SK-N-MC (cell line): ENCODE data around the gene ADCY4.

ENCODE experiments used
- DNase-seq: peaks from one replicate; pipeline ENCODE4 v3.0.0-alpha.2; 2011; ENCODE audit warnings: low read depth, low spot score
- H3K27ac ChIP-seq: fragments of 200-600 bp; sonication (generic); 2 replicates; pipeline ENCODE4 v1.5.1; 2016; ENCODE audit warnings: mixed run types
- H3K36me3 ChIP-seq: fragments of 200-600 bp; sonication (generic); 2 replicates; pipeline ENCODE4 v1.6.1; 2017; ENCODE audit warnings: antibody characterized with exemption, low read length, mixed read lengths; ENCODE audit not compliant: insufficient read depth
- H3K4me3 ChIP-seq: fragments of 200-600 bp; sonication (generic); 2 replicates; pipeline ENCODE4 v1.5.1; 2016
- H3K9ac ChIP-seq: fragments of 200-600 bp; sonication (generic); 2 replicates; pipeline ENCODE4 v1.8.0; 2017; ENCODE audit warnings: mixed run types, mixed read lengths; ENCODE audit not compliant: insufficient read length
- H3K9me3 ChIP-seq: fragments of 200-600 bp; sonication (generic); 2 replicates; pipeline ENCODE4 v1.6.1; 2017; ENCODE audit warnings: low read depth, mild to moderate bottlenecking, antibody characterized with exemption, low read length, moderate library complexity, mixed read lengths
- EZH2 ChIP-seq: fragments of 200-600 bp; sonication (generic); IDR thresholded peaks from one replicate; pipeline ENCODE4 v1.6.1; 2017; ENCODE audit warnings: antibody characterized with exemption
- FOXP2 ChIP-seq: optimal IDR thresholded peaks from 2 replicates; pipeline ENCODE3; 2011; ENCODE audit warnings: mild to moderate bottlenecking, moderate library complexity; ENCODE audit not compliant: insufficient read depth; ENCODE audit errors: extremely low read length, control extremely low read depth
- POLR2AphosphoS5 ChIP-seq: IDR thresholded peaks from 2 replicates; pipeline ENCODE4 v1.6.1; 2012; ENCODE audit warnings: mild to moderate bottlenecking, low read depth, low read length, borderline replicate concordance

ADCY4 gene

GRCh38 chr14:24300326-24300980 is 34.4 kb downstream of the ADCY4 start:
- Histone ChIP-seq H3K9me3 (no peaks in the 10 kb centered on the region), H3K9ac (peak overlapping the region; percentile 74), H3K36me3 (peaks cover 41% of the 10 kb centered on the region), H3K27ac (no peak overlapping the region), H3K4me3 (peak overlapping the region; percentile 96)
- no peak for DNase-seq
- TF ChIP-seq POLR2AphosphoS5 (no peak), FOXP2 (no peak), EZH2 (no peak)

- TF ChIP-seq POLR2AphosphoS5 (peak; percentile 88), FOXP2 (no peak)
- Histone ChIP-seq H3K9ac (peak within 1 kb of the TSS; percentile 74), H3K4me3 (peak within 1 kb of the TSS; percentile 96), H3K9me3 (no peaks in the 10 kb centered on the region), H3K36me3 (peaks cover 32% of the 10 kb centered on the region), H3K27ac (no peak within 1 kb of the TSS)
- DNase-seq = peak; percentile 22
Measured at GRCh38 chr14:24299255-24300191, 35.3 kb downstream of the ADCY4 start, which contains the start of the genes DHRS1 and NOP9. Gene DHRS1 (minus strand): TSS chr14:24299780. CDS start chr14:24299106, 674 bp downstream. Gene NOP9 (plus strand): TSS chr14:24299850. CDS start chr14:24299955, 105 bp downstream.

- DNase-seq = no peak
- H3K27ac ChIP-seq = no peak overlapping the region
- peaks cover 25% of the 10 kb centered on the region for H3K36me3 ChIP-seq
- peak overlapping the region; percentile 96 for H3K4me3 ChIP-seq
- TF ChIP-seq FOXP2 (no peak), POLR2AphosphoS5 (no peak), EZH2 (no peak)
- H3K9ac ChIP-seq = peak overlapping the region; percentile 74
- no peaks in the 10 kb centered on the region for H3K9me3 ChIP-seq
Measured at GRCh38 chr14:24298892-24299254, 36.0 kb downstream of the ADCY4 start.

- Histone ChIP-seq H3K9me3 (no peaks in the 10 kb centered on the region), H3K36me3 (peaks cover 11% of the 10 kb centered on the region; the same call in 1 of the 2 replicates), H3K9ac (no peak overlapping the region), H3K27ac (no peak overlapping the region), H3K4me3 (no peak overlapping the region)
- TF ChIP-seq POLR2AphosphoS5 (no peak), EZH2 (no peak), FOXP2 (no peak)
- peak; percentile 10 for DNase-seq
Measured at GRCh38 chr14:24297190-24297964, 37.5 kb downstream of the ADCY4 start.

GRCh38 chr14:24296341-24297157 is 38.3 kb downstream of the ADCY4 start:
- Histone ChIP-seq H3K27ac (no peak overlapping the region), H3K9ac (peak overlapping the region; percentile 37), H3K9me3 (no peaks in the 10 kb centered on the region), H3K4me3 (no peak overlapping the region), H3K36me3 (peaks cover 2% of the 10 kb centered on the region; the same call in 1 of the 2 replicates)
- no peak for TF ChIP-seq POLR2AphosphoS5
- no peak for TF ChIP-seq EZH2
- TF ChIP-seq FOXP2 = no peak
- DNase-seq = peak; percentile 35

- DNase-seq = no peak
- no peak for TF ChIP-seq FOXP2
- TF ChIP-seq POLR2AphosphoS5 = no peak
- no peak for TF ChIP-seq EZH2
- Histone ChIP-seq H3K9me3 (no peaks in the 10 kb centered on the region), H3K36me3 (no peaks in the 10 kb centered on the region; the same call in 1 of the 2 replicates), H3K27ac (no peak overlapping the region), H3K4me3 (no peak overlapping the region), H3K9ac (no peak overlapping the region)
Measured at GRCh38 chr14:24293525-24293924, 41.3 kb downstream of the ADCY4 start.

- no peak for DNase-seq
- Histone ChIP-seq H3K4me3 (no peak overlapping the region), H3K36me3 (no peaks in the 10 kb centered on the region; the same call in 1 of the 2 replicates), H3K9ac (no peak overlapping the region), H3K27ac (no peak overlapping the region), H3K9me3 (no peaks in the 10 kb centered on the region)
- TF ChIP-seq EZH2 = no peak
- no peak for TF ChIP-seq POLR2AphosphoS5
- no peak for TF ChIP-seq FOXP2
Measured at GRCh38 chr14:24292118-24292807, 42.6 kb downstream of the ADCY4 start.
